Measurements from ENCODE around the gene SBNO2. TPM values are rescaled to one million over a fixed set of nuclear protein-coding genes. Genes with fewer than 3 reads are reported as not detected.
"Not testable (repeated sequence)": the region's sequence is repeated elsewhere in the genome, so short reads cannot be mapped to it uniquely, and the experiment has no call there.

The SBNO2 gene
- total and polyA plus RNA-seq, 2 experiments from 2014 or later: 6.9 to 35.4 TPM

DNA sequence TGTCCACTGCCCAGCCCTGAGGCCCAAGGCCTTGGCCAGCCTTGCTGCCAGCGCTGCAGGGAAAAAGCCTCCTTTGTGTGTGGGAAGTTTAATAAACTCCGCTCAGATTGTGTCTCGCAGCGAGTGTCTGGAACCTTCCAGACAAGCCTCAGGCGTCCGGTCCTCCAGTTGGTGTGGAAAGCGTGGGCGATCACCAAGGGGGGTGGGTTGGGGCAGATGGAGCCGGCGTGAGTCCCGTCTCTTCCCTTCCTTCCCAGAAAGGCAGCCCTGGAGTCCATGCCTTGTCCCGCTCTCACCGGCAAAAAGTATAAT is 36.1 kb upstream of the SBNO2 start:
- H3K4me3 Mint-ChIP-seq: no peak overlapping the region
- Histone ChIP-seq H3K9me2 (ENCODE audit: insufficient read depth) (no peaks in the 10 kb centered on the region), H3K79me2 (replicated peaks; ENCODE audit: insufficient read depth) (peaks cover 91% of the 10 kb centered on the region), H3F3A (replicated peaks; ENCODE audit: low read depth) (peaks cover 14% of the 10 kb centered on the region), H3K27ac (ENCODE audit: low read depth) (peak overlapping the region; percentile 81; the same call in 1 of the 2 replicates), H3K4me3 (no peak overlapping the region), H3K4me1 (ENCODE audit: insufficient read depth) (peaks cover 15% of the 10 kb centered on the region; the same call in 1 of the 2 replicates), H3K4me2 (no peak overlapping the region), H2AFZ (no peak overlapping the region), H3K27me3 (ENCODE audit: insufficient read depth) (no peaks in the 10 kb centered on the region), H4K20me1 (replicated peaks; ENCODE audit: insufficient read depth) (peaks cover 54% of the 10 kb centered on the region), H3K36me3 (ENCODE audit: insufficient read depth) (no peaks in the 10 kb centered on the region; the same call in 1 of the 2 replicates)
- H3K27ac Mint-ChIP-seq: peak overlapping the region; percentile 77
- peaks cover 6% of the 10 kb centered on the region for H3K27me3 Mint-ChIP-seq (ENCODE audit: insufficient read depth, low read depth, poor library complexity)
- no peak for DNase-seq (ENCODE audit: low spot score)
- H3K36me3 Mint-ChIP-seq (ENCODE audit: low read depth): peaks cover 28% of the 10 kb centered on the region
- TF ChIP-seq EZH2 (IDR thresholded peaks at IDR 0.05; ENCODE audit: low read depth, unreplicated experiment) (no peak), POLR2AphosphoS5 (IDR thresholded peaks at IDR 0.05; ENCODE audit: low read depth) (no peak), EZH2phosphoT487 (IDR thresholded peaks at IDR 0.05; ENCODE audit: unreplicated experiment) (no peak), STAT1 (IDR thresholded peaks at IDR 0.05; ENCODE audit: unreplicated experiment) (no peak), ZNF114 (CRISPR knock-in tag; IDR thresholded peaks at IDR 0.05) (no peak), JUNB (IDR thresholded peaks at IDR 0.05; ENCODE audit: unreplicated experiment) (no peak), NANOG (IDR thresholded peaks at IDR 0.05; ENCODE audit: borderline replicate concordance) (no peak), CREB1 (CRISPR knock-in tag; IDR thresholded peaks at IDR 0.05; ENCODE audit: low read depth) (no peak)
- TF ChIP-seq, protein P1, sequence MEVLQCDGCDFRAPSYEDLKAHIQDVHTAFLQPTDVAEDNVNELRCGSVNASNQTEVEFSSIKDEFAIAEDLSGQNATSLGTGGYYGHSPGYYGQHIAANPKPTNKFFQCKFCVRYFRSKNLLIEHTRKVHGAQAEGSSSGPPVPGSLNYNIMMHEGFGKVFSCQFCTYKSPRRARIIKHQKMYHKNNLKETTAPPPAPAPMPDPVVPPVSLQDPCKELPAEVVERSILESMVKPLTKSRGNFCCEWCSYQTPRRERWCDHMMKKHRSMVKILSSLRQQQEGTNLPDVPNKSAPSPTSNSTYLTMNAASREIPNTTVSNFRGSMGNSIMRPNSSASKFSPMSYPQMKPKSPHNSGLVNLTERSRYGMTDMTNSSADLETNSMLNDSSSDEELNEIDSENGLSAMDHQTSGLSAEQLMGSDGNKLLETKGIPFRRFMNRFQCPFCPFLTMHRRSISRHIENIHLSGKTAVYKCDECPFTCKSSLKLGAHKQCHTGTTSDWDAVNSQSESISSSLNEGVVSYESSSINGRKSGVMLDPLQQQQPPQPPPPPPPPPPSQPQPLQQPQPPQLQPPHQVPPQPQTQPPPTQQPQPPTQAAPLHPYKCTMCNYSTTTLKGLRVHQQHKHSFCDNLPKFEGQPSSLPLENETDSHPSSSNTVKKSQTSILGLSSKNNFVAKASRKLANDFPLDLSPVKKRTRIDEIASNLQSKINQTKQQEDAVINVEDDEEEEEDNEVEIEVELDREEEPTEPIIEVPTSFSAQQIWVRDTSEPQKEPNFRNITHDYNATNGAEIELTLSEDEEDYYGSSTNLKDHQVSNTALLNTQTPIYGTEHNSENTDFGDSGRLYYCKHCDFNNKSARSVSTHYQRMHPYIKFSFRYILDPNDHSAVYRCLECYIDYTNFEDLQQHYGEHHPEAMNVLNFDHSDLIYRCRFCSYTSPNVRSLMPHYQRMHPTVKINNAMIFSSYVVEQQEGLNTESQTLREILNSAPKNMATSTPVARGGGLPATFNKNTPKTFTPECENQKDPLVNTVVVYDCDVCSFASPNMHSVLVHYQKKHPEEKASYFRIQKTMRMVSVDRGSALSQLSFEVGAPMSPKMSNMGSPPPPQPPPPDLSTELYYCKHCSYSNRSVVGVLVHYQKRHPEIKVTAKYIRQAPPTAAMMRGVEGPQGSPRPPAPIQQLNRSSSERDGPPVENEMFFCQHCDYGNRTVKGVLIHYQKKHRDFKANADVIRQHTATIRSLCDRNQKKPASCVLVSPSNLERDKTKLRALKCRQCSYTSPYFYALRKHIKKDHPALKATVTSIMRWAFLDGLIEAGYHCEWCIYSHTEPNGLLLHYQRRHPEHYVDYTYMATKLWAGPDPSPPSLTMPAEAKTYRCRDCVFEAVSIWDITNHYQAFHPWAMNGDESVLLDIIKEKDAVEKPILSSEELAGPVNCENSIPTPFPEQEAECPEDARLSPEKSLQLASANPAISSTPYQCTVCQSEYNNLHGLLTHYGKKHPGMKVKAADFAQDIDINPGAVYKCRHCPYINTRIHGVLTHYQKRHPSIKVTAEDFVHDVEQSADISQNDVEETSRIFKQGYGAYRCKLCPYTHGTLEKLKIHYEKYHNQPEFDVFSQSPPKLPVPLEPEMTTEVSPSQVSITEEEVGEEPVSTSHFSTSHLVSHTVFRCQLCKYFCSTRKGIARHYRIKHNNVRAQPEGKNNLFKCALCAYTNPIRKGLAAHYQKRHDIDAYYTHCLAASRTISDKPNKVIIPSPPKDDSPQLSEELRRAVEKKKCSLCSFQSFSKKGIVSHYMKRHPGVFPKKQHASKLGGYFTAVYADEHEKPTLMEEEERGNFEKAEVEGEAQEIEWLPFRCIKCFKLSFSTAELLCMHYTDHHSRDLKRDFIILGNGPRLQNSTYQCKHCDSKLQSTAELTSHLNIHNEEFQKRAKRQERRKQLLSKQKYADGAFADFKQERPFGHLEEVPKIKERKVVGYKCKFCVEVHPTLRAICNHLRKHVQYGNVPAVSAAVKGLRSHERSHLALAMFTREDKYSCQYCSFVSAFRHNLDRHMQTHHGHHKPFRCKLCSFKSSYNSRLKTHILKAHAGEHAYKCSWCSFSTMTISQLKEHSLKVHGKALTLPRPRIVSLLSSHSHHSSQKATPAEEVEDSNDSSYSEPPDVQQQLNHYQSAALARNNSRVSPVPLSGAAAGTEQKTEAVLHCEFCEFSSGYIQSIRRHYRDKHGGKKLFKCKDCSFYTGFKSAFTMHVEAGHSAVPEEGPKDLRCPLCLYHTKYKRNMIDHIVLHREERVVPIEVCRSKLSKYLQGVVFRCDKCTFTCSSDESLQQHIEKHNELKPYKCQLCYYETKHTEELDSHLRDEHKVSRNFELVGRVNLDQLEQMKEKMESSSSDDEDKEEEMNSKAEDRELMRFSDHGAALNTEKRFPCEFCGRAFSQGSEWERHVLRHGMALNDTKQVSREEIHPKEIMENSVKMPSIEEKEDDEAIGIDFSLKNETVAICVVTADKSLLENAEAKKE (CRISPR knock-in tag; IDR thresholded peaks at IDR 0.05): no peak
- H3K4me1 Mint-ChIP-seq: peaks cover 32% of the 10 kb centered on the region
- ATAC-seq: no peak
- H3K9me3 Mint-ChIP-seq: no peaks in the 10 kb centered on the region

DNA sequence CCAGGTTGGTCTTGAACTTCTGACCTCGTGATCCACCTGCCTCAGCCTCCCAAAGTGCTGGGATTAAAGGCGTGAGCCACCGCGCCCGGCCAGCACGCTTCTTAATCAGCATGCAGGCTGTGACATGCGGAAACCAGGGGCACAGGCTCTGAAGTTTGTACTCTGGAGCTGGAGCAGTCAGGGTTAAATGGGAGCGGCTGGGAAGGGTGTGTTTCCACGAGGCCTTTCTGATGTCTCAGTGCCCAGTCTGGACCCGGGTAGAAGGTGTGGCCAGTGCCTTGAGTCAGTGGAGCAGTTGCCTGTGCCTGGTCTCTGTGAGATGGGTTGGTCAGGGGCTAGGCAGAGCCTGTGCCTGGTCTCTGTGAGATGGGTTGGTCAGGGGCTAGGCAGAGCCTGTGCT is 34.8 kb upstream of the SBNO2 start:
- Histone ChIP-seq H3K79me2 (replicated peaks; ENCODE audit: insufficient read depth) (peaks cover 77% of the 10 kb centered on the region), H3K4me1 (ENCODE audit: insufficient read depth) (peaks cover 15% of the 10 kb centered on the region; the same call in 1 of the 2 replicates), H4K20me1 (replicated peaks; ENCODE audit: insufficient read depth) (peaks cover 54% of the 10 kb centered on the region), H3F3A (replicated peaks; ENCODE audit: low read depth) (peaks cover 25% of the 10 kb centered on the region)
- not testable (repeated sequence) for H3K27ac ChIP-seq (ENCODE audit: low read depth); H3K4me3 Mint-ChIP-seq; H3K9me3 Mint-ChIP-seq; H3K36me3 ChIP-seq (ENCODE audit: insufficient read depth); H3K4me3 ChIP-seq; H3K27me3 ChIP-seq (ENCODE audit: insufficient read depth); H3K9me2 ChIP-seq (ENCODE audit: insufficient read depth); H2AFZ ChIP-seq; H3K4me2 ChIP-seq; H3K27me3 Mint-ChIP-seq (ENCODE audit: insufficient read depth, low read depth, poor library complexity); DNase-seq (ENCODE audit: low spot score); ATAC-seq; H3K27ac Mint-ChIP-seq
- H3K36me3 Mint-ChIP-seq (ENCODE audit: low read depth): peaks cover 28% of the 10 kb centered on the region
- H3K4me1 Mint-ChIP-seq: peaks cover 26% of the 10 kb centered on the region

Measured in GM23338 (cell line).